ENCODE results near the gene ABLIM1.
A peak's percentile ranks its signal among the peaks of the same experiment; 100 is the strongest.

Gene ABLIM1

DNA sequence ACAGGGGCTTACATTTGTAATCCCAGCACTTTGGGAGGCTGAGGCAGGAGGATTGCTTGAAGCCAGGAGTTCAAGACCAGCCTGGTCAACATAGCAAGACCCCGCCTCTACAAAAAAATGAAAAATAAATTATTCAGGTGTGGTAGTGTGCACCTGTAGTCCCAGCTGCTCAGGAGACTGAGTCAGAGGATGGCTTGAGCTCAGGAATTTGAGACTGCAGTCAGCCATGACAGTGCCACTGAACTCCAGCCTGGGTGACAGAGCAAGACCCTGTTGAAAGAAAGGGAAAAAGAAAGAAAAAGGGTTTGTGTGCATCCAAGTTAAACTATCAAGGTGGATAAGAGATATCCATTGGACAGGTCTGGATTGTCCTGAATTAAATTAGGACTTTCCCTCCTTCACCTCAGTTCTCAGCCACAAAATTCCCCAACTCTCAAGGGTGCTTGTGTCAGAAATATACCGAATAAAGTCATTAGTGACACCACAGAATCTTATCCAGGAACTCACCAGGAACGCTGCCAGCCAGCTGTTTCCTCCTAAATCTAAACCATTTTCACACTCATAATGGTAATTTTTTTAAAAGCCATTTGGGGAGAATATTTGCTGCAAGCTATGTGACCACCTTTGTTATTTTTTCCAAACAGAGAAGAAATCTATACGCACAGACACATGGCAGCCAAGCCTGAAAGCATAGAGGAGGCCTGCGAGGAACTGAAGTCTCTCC lies 265.8 kb downstream of the ABLIM1 start:
- no peak for DNase-seq (ENCODE audit: low read depth)
- TF ChIP-seq, protein P1, sequence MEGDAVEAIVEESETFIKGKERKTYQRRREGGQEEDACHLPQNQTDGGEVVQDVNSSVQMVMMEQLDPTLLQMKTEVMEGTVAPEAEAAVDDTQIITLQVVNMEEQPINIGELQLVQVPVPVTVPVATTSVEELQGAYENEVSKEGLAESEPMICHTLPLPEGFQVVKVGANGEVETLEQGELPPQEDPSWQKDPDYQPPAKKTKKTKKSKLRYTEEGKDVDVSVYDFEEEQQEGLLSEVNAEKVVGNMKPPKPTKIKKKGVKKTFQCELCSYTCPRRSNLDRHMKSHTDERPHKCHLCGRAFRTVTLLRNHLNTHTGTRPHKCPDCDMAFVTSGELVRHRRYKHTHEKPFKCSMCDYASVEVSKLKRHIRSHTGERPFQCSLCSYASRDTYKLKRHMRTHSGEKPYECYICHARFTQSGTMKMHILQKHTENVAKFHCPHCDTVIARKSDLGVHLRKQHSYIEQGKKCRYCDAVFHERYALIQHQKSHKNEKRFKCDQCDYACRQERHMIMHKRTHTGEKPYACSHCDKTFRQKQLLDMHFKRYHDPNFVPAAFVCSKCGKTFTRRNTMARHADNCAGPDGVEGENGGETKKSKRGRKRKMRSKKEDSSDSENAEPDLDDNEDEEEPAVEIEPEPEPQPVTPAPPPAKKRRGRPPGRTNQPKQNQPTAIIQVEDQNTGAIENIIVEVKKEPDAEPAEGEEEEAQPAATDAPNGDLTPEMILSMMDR (IDR thresholded peaks at IDR 0.05; ENCODE audit: low read length, missing control alignments), result no peak
- no peak overlapping the region for H3K4me3 ChIP-seq (replicated peaks; ENCODE audit: low read depth, low read length)

DNA sequence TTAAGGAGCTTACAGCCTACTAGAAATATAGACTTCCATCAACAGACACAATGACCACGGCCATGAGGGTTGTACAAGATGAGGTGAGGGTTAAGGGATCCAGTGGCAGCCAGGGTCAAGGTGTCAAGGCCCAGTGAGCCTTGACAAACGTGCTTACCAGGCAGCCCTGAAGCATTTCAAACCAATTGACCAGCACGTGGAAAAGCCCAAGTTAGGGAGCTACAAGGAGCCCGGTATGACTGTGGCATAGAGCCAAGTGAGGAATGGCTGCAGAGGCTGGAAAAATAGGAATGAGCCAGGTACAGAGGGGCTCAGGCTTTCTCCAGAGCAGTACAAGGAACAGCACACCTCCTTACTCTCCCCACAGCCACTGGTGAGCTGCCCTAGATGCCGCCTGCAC lies 266.5 kb downstream of the ABLIM1 start:
- no peak for DNase-seq (ENCODE audit: low read depth)
- no peak overlapping the region for H3K4me3 ChIP-seq (replicated peaks; ENCODE audit: low read depth, low read length)
- TF ChIP-seq, protein P1 (IDR thresholded peaks at IDR 0.05; ENCODE audit: low read length, missing control alignments), result no peak

DNA sequence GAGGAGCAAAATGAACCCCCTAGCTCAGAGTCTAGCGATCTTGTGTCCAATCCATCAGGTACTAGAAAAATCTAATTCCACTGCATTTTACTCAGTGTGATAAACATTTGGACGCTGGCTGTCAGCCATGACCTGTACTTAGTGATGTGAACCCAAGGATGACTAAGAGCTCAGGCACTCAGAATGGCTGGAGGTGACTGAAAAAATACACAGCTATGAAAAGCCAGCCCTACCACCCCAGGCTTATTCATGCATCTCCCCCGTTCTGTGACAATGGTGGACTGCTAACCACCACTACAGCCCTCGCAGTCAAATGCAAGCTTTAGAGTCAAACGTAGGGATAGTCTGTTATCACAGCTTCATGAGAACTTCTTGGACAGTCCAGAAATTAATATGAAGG lies 268.6 kb downstream of the ABLIM1 start:
- DNase-seq (ENCODE audit: low read depth), result peak; percentile 54
- TF ChIP-seq, protein P1 (IDR thresholded peaks at IDR 0.05; ENCODE audit: low read length, missing control alignments), result no peak

DNA sequence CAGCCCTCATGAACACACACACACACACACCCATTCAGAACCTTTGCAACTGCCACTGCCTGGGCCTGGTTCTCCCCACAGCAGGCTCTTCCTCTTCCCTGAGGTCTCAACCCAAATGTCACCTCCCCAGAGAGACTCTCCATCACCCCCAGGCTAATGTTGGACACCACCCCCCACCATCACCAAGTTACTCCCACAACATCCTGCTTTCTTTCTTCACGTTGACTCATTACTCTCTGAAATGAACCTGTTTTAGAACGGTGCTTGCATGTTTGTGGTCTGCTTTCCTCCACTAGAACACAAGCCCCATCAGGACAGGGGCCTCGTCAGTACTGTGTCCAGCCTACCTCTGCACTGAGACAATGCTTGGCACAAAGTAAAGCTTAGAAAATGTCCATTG lies 269.8 kb downstream of the ABLIM1 start:
- no peak for DNase-seq (ENCODE audit: low read depth)
- H3K4me3 ChIP-seq (replicated peaks; ENCODE audit: low read depth, low read length), result no peak overlapping the region
- TF ChIP-seq, protein P1 (IDR thresholded peaks at IDR 0.05; ENCODE audit: low read length, missing control alignments), result no peak

More for the DNA sequence above, 268.6 kb downstream of the ABLIM1 start:
- H3K4me3 ChIP-seq (replicated peaks; ENCODE audit: low read depth, low read length), result no peak overlapping the region

DNA sequence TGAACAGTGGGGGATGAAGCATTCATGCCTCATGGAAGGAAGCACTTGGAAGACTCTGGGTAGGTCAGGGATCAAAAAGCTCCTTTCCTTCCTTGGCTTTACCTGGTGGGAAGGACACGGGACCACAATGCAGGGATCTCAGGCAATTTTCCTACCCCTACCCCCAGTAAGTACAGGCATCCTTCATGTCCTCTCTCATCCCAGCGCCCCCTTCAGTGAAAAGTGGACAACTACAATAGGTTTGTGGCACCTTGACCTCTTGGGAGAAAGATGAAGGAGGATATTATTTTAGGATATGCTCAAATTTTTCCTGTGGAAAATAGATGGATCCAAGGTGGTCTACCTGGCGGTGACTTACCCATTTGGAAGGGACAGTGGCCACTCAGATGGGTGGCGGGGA lies 270.3 kb downstream of the ABLIM1 start:
- TF ChIP-seq, protein P1 (IDR thresholded peaks at IDR 0.05; ENCODE audit: low read length, missing control alignments), result no peak
- no peak for DNase-seq (ENCODE audit: low read depth)
- no peak overlapping the region for H3K4me3 ChIP-seq (replicated peaks; ENCODE audit: low read depth, low read length)

DNA sequence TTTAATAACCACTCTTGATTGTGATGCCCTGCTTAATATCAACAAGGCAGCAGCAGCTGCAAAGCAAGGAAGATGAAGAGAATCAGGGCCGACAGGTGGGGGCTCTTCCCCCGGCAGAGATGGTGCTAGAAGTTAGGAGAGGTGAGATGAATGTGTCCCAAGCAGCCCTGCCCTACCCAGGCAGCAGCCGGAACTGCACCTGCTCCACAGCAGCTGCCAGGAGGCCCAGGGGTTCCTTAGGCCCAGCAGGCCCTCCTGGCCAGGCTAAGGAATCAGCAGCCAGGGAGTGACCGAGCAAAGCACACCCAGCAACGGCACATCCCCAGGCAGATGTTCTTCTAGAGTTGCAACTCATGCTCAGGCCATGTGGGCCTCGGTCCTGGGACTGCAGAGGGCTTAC lies 271.6 kb downstream of the ABLIM1 start:
- no peak overlapping the region for H3K4me3 ChIP-seq (replicated peaks; ENCODE audit: low read depth, low read length)
- DNase-seq (ENCODE audit: low read depth), result no peak
- TF ChIP-seq, protein P1 (IDR thresholded peaks at IDR 0.05; ENCODE audit: low read length, missing control alignments), result no peak

DNA sequence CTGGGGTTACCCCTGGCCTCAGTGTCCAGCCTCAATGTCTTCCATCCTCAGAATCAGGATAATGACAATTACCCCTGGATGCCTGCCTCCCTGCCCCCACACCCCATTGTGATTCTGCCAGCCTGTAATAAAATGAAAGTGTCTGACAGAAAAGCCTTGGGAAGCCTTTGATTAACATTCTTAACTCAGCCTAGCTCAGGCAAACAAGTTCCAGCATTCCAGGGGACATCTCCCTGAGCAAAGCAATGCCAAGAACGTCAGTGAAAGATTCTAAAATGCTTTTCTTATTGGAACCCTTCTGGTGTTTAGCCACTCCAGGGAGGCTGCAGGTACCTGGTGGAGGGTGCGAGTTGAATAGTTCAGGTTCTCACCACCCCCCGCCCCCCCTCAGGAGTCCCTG lies 272.5 kb downstream of the ABLIM1 start:
- H3K4me3 ChIP-seq (replicated peaks; ENCODE audit: low read depth, low read length), result no peak overlapping the region
- TF ChIP-seq, protein P1 (IDR thresholded peaks at IDR 0.05; ENCODE audit: low read length, missing control alignments), result no peak
- DNase-seq (ENCODE audit: low read depth), result no peak

Measured in fibroblast of pulmonary artery (primary cell).